Measurements from ENCODE around the gene CMBL.
A peak's percentile ranks its signal among the peaks of the same experiment; 100 is the strongest.

GRCh38 chr5:10352430-10353240, 44.9 kb upstream of the CMBL start:
- TF ChIP-seq YY1 (IDR thresholded peaks at IDR 0.05; ENCODE audit: low read depth), result no peak
- TF ChIP-seq EP300 (IDR thresholded peaks at IDR 0.05; ENCODE audit: borderline replicate concordance), result 0 out of 2 replicates have a peak, but pooled peaks have one; percentile 6
- no peak for TF ChIP-seq CREB1 (IDR thresholded peaks at IDR 0.05; ENCODE audit: low read depth)
- no peak for TF ChIP-seq REST (IDR thresholded peaks at IDR 0.05; ENCODE audit: low read depth)
- no peak for TF ChIP-seq TEAD4 (IDR thresholded peaks at IDR 0.05)
